Raji (cell line): ENCODE measurements around the gene FBXO46.
A peak's percentile ranks its signal among the peaks of the same experiment; 100 is the strongest.

ENCODE experiments used
- POLR2A ChIP-seq: IDR thresholded peaks from 2 replicates; pipeline ENCODE4 v1.6.1; 2011; ENCODE audit warnings: low read depth, low read length, control low read depth; ENCODE audit not compliant: insufficient read depth

The FBXO46 gene

DNA sequence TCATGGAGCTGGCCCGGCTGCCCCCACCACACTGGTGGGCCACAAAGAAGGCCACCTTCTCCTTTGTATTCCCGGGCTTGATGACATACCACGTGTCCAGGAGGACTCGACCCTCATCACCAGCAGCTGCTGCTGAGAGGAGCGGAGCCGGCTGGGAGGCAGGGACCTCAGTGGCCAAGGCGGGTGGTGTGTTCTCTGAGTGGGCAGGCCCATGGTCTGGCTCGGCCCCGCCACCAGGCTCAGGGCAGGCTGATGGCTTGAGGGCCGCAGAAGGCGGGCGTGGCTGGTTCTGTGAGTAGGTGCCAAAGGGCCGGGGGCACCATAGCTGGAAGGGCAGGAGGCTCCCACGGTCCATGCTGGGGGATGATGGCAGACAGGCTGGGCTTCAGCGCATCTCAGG, 17.6 kb downstream of the FBXO46 start:
- no peak for TF ChIP-seq POLR2A

- no peak for TF ChIP-seq POLR2A
Measured at GRCh38 chr19:45712699-45713067, 18.0 kb downstream of the FBXO46 start.

- no peak for TF ChIP-seq POLR2A
Measured at GRCh38 chr19:45711851-45712698, 18.6 kb downstream of the FBXO46 start.

DNA sequence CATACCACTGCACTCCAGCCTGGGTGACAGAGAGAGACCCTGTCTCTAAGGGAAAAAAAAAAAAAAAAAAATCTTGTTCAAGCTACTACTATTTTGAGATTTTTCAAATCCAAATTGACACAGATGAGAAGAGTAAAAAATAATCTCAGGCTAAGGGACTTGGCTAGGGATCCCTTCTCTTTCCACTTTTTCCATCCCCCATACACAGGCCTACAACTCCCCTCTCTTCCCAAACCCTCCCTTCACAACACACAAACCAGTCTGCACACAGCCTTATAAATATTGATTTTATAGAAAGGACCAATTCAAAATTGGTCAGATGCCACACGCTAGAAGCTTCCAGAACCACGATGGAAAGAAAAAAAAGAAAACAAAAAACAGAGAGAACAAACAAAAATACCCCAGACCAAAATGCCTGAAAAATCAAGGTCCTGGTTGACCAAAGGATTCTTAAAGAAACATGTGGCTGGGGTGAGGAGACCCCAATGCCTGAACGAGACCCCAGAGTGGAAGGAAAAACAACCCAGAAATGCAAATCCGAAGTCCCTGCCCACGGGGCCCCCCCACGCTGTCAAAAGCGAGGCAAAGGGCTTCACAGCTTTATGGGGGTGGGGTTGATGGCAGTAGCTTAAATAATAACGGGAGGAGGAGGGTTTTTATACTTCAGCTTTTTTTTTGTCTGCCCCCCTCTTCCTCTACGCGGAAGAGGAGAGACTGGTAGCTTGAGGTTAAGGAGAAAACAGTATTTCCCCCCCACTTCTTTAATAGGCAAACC, 20.2 kb downstream of the FBXO46 start:
- no peak for TF ChIP-seq POLR2A

GRCh38 chr19:45705710-45706415, 24.8 kb downstream of the FBXO46 start:
- no peak for TF ChIP-seq POLR2A

- no peak for TF ChIP-seq POLR2A
Measured at GRCh38 chr19:45705115-45705514, 25.6 kb downstream of the FBXO46 start.

- TF ChIP-seq POLR2A, result no peak
Measured at GRCh38 chr19:45701676-45702075, 29.0 kb downstream of the FBXO46 start.

DNA sequence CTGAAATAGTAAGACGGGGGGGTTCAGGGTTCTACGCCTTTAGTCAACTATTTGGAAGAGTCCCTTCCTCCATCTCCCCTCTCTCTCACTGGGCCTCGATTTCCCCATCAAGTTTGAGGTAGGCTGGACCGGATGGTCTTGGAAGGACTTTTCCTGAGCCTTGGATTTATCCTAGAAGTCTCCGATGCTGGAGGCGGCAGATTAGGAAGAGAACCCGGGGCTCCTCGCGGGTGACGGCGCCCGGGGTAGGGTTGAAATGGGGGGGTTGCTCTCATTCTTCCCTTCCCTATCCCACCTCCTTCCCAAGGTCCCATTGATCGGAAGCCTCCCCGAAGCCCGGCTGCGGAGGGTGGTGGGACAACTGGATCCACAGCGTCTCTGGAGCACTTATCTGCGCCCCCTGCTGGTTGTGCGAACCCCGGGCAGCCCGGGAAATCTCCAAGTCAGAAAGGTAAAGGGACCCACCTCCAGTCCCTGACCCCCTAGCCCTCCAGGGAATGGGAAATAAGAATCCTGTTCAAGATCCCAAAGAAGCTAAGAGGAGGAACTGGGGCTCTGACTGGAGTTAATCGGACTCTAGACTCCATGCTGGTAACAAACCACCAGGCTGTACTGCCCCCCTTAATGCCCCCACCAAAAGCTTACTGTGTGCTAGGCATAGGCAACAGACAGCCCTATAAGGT, 37.4 kb downstream of the FBXO46 start:
- TF ChIP-seq POLR2A, result no peak

- peak; percentile 95 for TF ChIP-seq POLR2A
Measured at GRCh38 chr19:45692187-45693105, 38.2 kb downstream of the FBXO46 start, which contains the start of gene QPCTL. QPCTL (plus strand) TSS chr19:45692666; CDS start chr19:45692704, 38 bp downstream.

DNA sequence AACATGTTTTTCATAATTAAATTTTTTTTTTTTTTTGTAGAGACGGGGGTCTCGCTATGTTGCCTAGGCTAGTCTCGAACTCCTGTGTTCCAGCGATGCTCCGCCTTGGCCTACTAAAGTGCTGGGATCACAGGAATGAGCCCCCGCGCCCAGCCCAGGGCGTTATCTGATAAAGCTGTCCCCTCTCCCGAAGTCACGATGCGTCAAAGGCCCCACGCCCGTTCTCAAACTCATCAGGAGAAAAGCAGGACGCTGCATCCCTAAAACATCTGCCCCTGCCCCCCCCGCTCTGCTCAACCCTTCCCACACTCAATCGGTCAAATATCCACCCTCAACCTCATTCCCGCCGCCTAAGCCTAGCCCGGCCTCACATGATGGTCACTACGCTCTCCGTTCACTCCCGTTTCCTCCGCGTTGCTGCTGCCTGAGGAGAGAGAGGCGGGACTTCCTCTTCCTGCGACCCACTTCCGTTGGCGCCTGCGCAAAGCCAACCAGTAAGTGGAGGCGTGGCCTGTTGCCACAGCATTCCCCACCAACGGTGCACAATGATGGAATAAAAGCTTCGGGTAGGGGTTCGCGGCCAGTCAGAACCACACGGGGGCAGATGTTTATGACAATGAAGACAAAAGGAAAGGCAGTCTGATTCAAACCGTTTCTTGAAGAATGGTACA, 39.0 kb downstream of the FBXO46 start, which contains the start of gene SNRPD2:
TSS of gene SNRPD2 (minus strand) at position 438 of the 671 bp plus-strand sequence. CDS start at position 373, 65 bp downstream.
- peak; percentile 99 for TF ChIP-seq POLR2A

- no peak for TF ChIP-seq POLR2A
Measured at GRCh38 chr19:45687599-45687998, 43.1 kb downstream of the FBXO46 start.

DNA sequence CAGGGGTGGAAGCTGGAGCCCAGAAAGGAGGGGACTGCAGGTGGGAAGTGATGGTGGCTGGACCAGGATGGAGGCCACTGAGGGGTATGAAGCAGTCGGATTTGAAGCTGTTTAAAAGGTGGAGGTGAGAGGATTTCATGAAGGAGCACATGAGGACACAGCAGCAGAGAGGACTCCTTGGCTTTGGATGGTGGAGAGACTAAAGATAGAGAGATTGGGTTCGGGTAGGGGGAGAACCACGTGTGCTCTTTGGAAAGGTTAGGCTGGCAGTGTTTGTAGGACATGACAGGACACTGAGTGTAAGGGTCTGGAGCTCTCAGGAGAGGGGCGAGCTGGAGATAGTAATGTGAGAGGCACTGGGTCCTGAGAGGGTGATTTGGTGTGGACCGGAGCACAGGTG, 47.8 kb downstream of the FBXO46 start:
- TF ChIP-seq POLR2A, result 0 out of 2 replicates have a peak, but pooled peaks have one; percentile 23

GRCh38 chr19:45682117-45682516, 48.6 kb downstream of the FBXO46 start:
- TF ChIP-seq POLR2A, result no peak
